Mononuclear cell (primary cell): ENCODE data around the gene MMP25. TPM values are rescaled to one million over a fixed set of nuclear protein-coding genes. Genes with fewer than 3 reads are reported as not detected.
A peak's percentile ranks its signal among the peaks of the same experiment; 100 is the strongest.
"Not testable (repeated sequence)": the region's sequence is repeated elsewhere in the genome, so short reads cannot be mapped to it uniquely, and the experiment has no call there.

Experiments used
- H3K27me3 ChIP-seq: 2 replicates; pipeline ENCODE4 v1.6.0; 2011; ENCODE audit warnings: low read length, control low read depth; ENCODE audit not compliant: insufficient read depth
- H3K4me1 ChIP-seq: 2 replicates; pipeline ENCODE4 v1.5.1; 2011; ENCODE audit warnings: mild to moderate bottlenecking, low read length, control low read depth; ENCODE audit not compliant: insufficient read depth
- H3K4me3 ChIP-seq: 2 replicates; pipeline ENCODE4 v1.5.1; 2011; ENCODE audit warnings: mild to moderate bottlenecking, low read length, moderate library complexity
- H3K9me3 ChIP-seq: 2 replicates; pipeline ENCODE4 v1.5.1; 2011; ENCODE audit warnings: low read depth, mild to moderate bottlenecking, control low read depth, low read length
- total RNA-seq: library from RNA; depleted of rRNA; stranded (reverse); fragments of >200 nt; gene quantifications from one replicate; pipeline ENCODE4 v1.2.3, GENCODE V29; 2012

Gene MMP25
- total RNA-seq, 1 donor, result 1.7 TPM

GRCh38 chr16:3065742-3066439 is 19.5 kb downstream of the MMP25 start:
- Histone ChIP-seq H3K27me3 (no peaks in the 10 kb centered on the region), H3K4me3 (peak overlapping the region; percentile 60), H3K4me1 (peaks cover 53% of the 10 kb centered on the region), H3K9me3 (no peaks in the 10 kb centered on the region)

- peaks cover 57% of the 10 kb centered on the region for H3K4me1 ChIP-seq
- H3K4me3 ChIP-seq, result peak overlapping the region; percentile 60
- H3K27me3 ChIP-seq, result no peaks in the 10 kb centered on the region
- H3K9me3 ChIP-seq, result no peaks in the 10 kb centered on the region
Measured at GRCh38 chr16:3066440-3066748, 20.0 kb downstream of the MMP25 start.

GRCh38 chr16:3068487-3068886 is 22.1 kb downstream of the MMP25 start:
- Histone ChIP-seq H3K4me3 (no peak overlapping the region), H3K4me1 (peaks cover 58% of the 10 kb centered on the region), H3K9me3 (no peaks in the 10 kb centered on the region), H3K27me3 (no peaks in the 10 kb centered on the region)

GRCh38 chr16:3069146-3069545 is 22.8 kb downstream of the MMP25 start:
- not testable (repeated sequence) for H3K4me3 ChIP-seq, H3K27me3 ChIP-seq, H3K9me3 ChIP-seq
- peaks cover 63% of the 10 kb centered on the region for H3K4me1 ChIP-seq

- Histone ChIP-seq H3K4me3 (no peak overlapping the region), H3K4me1 (peaks cover 72% of the 10 kb centered on the region), H3K27me3 (no peaks in the 10 kb centered on the region), H3K9me3 (no peaks in the 10 kb centered on the region)
Measured at GRCh38 chr16:3070608-3071111, 24.3 kb downstream of the MMP25 start.

- no peaks in the 10 kb centered on the region for H3K27me3 ChIP-seq
- H3K4me1 ChIP-seq, result peaks cover 82% of the 10 kb centered on the region
- no peak overlapping the region for H3K4me3 ChIP-seq
- no peaks in the 10 kb centered on the region for H3K9me3 ChIP-seq
Measured at GRCh38 chr16:3071655-3072054, 25.3 kb downstream of the MMP25 start.

GRCh38 chr16:3072148-3072547 is 25.8 kb downstream of the MMP25 start:
- H3K27me3 ChIP-seq, H3K4me3 ChIP-seq, H3K9me3 ChIP-seq: not testable (repeated sequence)
- H3K4me1 ChIP-seq, result peaks cover 87% of the 10 kb centered on the region

GRCh38 chr16:3072576-3073263 is 26.4 kb downstream of the MMP25 start:
- H3K4me1 ChIP-seq, result peaks cover 93% of the 10 kb centered on the region
- H3K27me3 ChIP-seq, H3K9me3 ChIP-seq, H3K4me3 ChIP-seq: not testable (repeated sequence)

- Histone ChIP-seq H3K27me3 (no peaks in the 10 kb centered on the region), H3K4me1 (peaks cover 89% of the 10 kb centered on the region), H3K4me3 (no peak overlapping the region), H3K9me3 (no peaks in the 10 kb centered on the region)
Measured at GRCh38 chr16:3073448-3073847, 27.1 kb downstream of the MMP25 start.

GRCh38 chr16:3074860-3075522 is 28.6 kb downstream of the MMP25 start:
- Histone ChIP-seq H3K4me3 (no peak overlapping the region), H3K9me3 (no peaks in the 10 kb centered on the region), H3K27me3 (no peaks in the 10 kb centered on the region), H3K4me1 (peaks cover 76% of the 10 kb centered on the region)

GRCh38 chr16:3075523-3075915 is 29.2 kb downstream of the MMP25 start:
- peaks cover 70% of the 10 kb centered on the region for H3K4me1 ChIP-seq
- no peaks in the 10 kb centered on the region for H3K27me3 ChIP-seq
- no peak overlapping the region for H3K4me3 ChIP-seq
- no peaks in the 10 kb centered on the region for H3K9me3 ChIP-seq

GRCh38 chr16:3075946-3076345 is 29.6 kb downstream of the MMP25 start:
- not testable (repeated sequence) for H3K27me3 ChIP-seq, H3K9me3 ChIP-seq, H3K4me3 ChIP-seq
- H3K4me1 ChIP-seq, result peaks cover 66% of the 10 kb centered on the region

GRCh38 chr16:3076577-3076976 is 30.2 kb downstream of the MMP25 start:
- H3K4me1 ChIP-seq, result peaks cover 60% of the 10 kb centered on the region
- H3K9me3 ChIP-seq, result no peaks in the 10 kb centered on the region
- H3K27me3 ChIP-seq, result no peaks in the 10 kb centered on the region
- H3K4me3 ChIP-seq, result no peak overlapping the region

- Histone ChIP-seq H3K27me3 (no peaks in the 10 kb centered on the region), H3K9me3 (no peaks in the 10 kb centered on the region), H3K4me1 (peaks cover 29% of the 10 kb centered on the region), H3K4me3 (no peak overlapping the region)
Measured at GRCh38 chr16:3080024-3080423, 33.7 kb downstream of the MMP25 start.

GRCh38 chr16:3081957-3082356 is 35.6 kb downstream of the MMP25 start:
- H3K9me3 ChIP-seq, H3K27me3 ChIP-seq, H3K4me3 ChIP-seq: not testable (repeated sequence)
- H3K4me1 ChIP-seq, result peaks cover 25% of the 10 kb centered on the region
